Sigmoid colon (tissue), 7 donors: ENCODE results near the gene RGS7. TPM values are rescaled to one million over a fixed set of nuclear protein-coding genes. Genes with fewer than 3 reads are reported as not detected.

Source experiments
- DNase-seq: peaks from one replicate; pipeline ENCODE4 v3.0.0-alpha.2; 2019
- H3K27ac ChIP-seq, 4 donors: fragments of 200-600 bp; sonication (generic); one replicate each; pipeline ENCODE4 v1.5.1; 2016 to 2019; ENCODE audit warnings: mild to moderate bottlenecking in 1 of 4
- H3K27me3 ChIP-seq, 3 donors: fragments of 200-600 bp; sonication (generic); one replicate each; pipeline ENCODE4 v1.5.1; 2019; ENCODE audit warnings: mild to moderate bottlenecking in 1 of 3
- H3K36me3 ChIP-seq, 4 donors: fragments of 200-600 bp; sonication (generic); one replicate each; pipeline ENCODE4 v1.5.1; 2016 to 2019
- H3K4me1 ChIP-seq, 4 donors: fragments of 200-600 bp; sonication (generic); one replicate each; pipeline ENCODE4 v1.5.1; 2017 to 2019
- H3K4me3 ChIP-seq, 4 donors: fragments of 200-600 bp; sonication (generic); one replicate each; pipeline ENCODE4 v1.5.1; 2017 to 2019; ENCODE audit warnings: mild to moderate bottlenecking in 2 of 4, moderate library complexity in 1 of 4
- H3K9me3 ChIP-seq, 4 donors: fragments of 200-600 bp in 3 of 4; sonication (generic) in 3 of 4; one replicate each; pipeline versions ENCODE4 v1.5.1 to v1.6.1; 2013 to 2019
- EP300 ChIP-seq, 4 donors: sonication (generic); formaldehyde crosslinking; IDR thresholded peaks; one replicate each; pipeline ENCODE4 v1.6.1; 2017; ENCODE audit warnings: antibody characterized with exemption in 4 of 4
- POLR2A ChIP-seq, 2 donors: fragments of 450-650 bp; IDR thresholded peaks; one replicate each; pipeline ENCODE4 v1.6.1; 2016; ENCODE audit warnings: antibody characterized with exemption in 2 of 2, mild to moderate bottlenecking in 2 of 2, moderate library complexity in 2 of 2
- POLR2AphosphoS5 ChIP-seq, 4 donors: sonication (generic); formaldehyde crosslinking; IDR thresholded peaks; one replicate each; pipeline ENCODE4 v1.6.1; 2017; ENCODE audit warnings: antibody characterized with exemption in 4 of 4
- WGBS, 2 donors: extraction: QIAGEN DNeasy Blood & Tissue Kit; methylation state at CpG; one replicate each; pipeline ENCODE4 v1.1.7; 2013; 5-methylcytosine and 5-hydroxymethylcytosine counted together
- intact Hi-C: fragments of 100-400 bp; cut with DNase I; formaldehyde crosslinking; loops from one replicate; pipeline ENCODE4 v1.15.1; 2023
- polyA plus RNA-seq, 3 donors: library from polyadenylated mRNA; stranded (reverse); fragments of 200-250 nt; gene quantifications; one replicate each; pipeline ENCODE4 v1.2.3, GENCODE V29; 2013
- total RNA-seq, 4 donors: library from RNA; depleted of rRNA; stranded (reverse); fragments of >200 nt; gene quantifications; one replicate each; pipeline ENCODE4 v1.1.0, GENCODE V29; 2016
- TF ChIP-seq, protein P1 (sequence below), 4 experiments: fragments of 450-650 bp in 3 of 4; fragments of 200-600 bp in 1 of 4; IDR thresholded peaks; one replicate each; pipeline ENCODE4 v1.5.1; 2016 to 2019; ENCODE audit warnings: antibody characterized with exemption in 4 of 4, mild to moderate bottlenecking in 3 of 4, moderate library complexity in 2 of 4
- donor health status: healthy with polysubstance abuse.
- donor health status: Bipolar disorder and iron deficiency.
- donor health status: healthy.

Gene RGS7
- total and polyA plus RNA-seq, 7 donors, result 0.10 to 1.8 (median 0.33) TPM; not detected in 4

GRCh38 chr1:241212628-241213027, 144.4 kb downstream of the RGS7 start:
- WGBS, 2 donors, result 64 to 83% methylated on average over 6 of the region's 6 CpGs
- DNase-seq, result no peak
- H3K9me3 ChIP-seq, result peaks cover 0 to 7% (median 0%) of the 10 kb centered on the region in 4 donors
- H3K36me3 ChIP-seq, result no peaks in the 10 kb centered on the region
- no peaks in the 10 kb centered on the region for H3K4me1 ChIP-seq
- no peaks in the 10 kb centered on the region for H3K27me3 ChIP-seq
- no peak overlapping the region for H3K27ac ChIP-seq
- intact Hi-C loops, result no loop called here
- no peak overlapping the region for H3K4me3 ChIP-seq
- no peak for TF ChIP-seq POLR2AphosphoS5 (IDR thresholded peaks at IDR 0.05)
- no peak for TF ChIP-seq EP300 (IDR thresholded peaks at IDR 0.05)
- no peak for TF ChIP-seq POLR2A (IDR thresholded peaks at IDR 0.05)
- TF ChIP-seq, protein P1, sequence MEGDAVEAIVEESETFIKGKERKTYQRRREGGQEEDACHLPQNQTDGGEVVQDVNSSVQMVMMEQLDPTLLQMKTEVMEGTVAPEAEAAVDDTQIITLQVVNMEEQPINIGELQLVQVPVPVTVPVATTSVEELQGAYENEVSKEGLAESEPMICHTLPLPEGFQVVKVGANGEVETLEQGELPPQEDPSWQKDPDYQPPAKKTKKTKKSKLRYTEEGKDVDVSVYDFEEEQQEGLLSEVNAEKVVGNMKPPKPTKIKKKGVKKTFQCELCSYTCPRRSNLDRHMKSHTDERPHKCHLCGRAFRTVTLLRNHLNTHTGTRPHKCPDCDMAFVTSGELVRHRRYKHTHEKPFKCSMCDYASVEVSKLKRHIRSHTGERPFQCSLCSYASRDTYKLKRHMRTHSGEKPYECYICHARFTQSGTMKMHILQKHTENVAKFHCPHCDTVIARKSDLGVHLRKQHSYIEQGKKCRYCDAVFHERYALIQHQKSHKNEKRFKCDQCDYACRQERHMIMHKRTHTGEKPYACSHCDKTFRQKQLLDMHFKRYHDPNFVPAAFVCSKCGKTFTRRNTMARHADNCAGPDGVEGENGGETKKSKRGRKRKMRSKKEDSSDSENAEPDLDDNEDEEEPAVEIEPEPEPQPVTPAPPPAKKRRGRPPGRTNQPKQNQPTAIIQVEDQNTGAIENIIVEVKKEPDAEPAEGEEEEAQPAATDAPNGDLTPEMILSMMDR (IDR thresholded peaks at IDR 0.05), result no peak

GRCh38 chr1:241208910-241209379, 148.1 kb downstream of the RGS7 start:
- Histone ChIP-seq H3K4me1 (no peaks in the 10 kb centered on the region), H3K36me3 (no peaks in the 10 kb centered on the region), H3K27ac (no peak overlapping the region), H3K4me3 (no peak overlapping the region), H3K27me3 (no peaks in the 10 kb centered on the region), H3K9me3 (no peaks in the 10 kb centered on the region)
- intact Hi-C loops, result no loop called here
- no peak for TF ChIP-seq POLR2A (IDR thresholded peaks at IDR 0.05)
- TF ChIP-seq POLR2AphosphoS5 (IDR thresholded peaks at IDR 0.05), result no peak
- TF ChIP-seq EP300 (IDR thresholded peaks at IDR 0.05), result no peak
- TF ChIP-seq, protein P1 (IDR thresholded peaks at IDR 0.05), result no peak
- 61 to 81% methylated on average over 7 of the region's 7 CpGs for WGBS, 2 donors
- DNase-seq, result no peak

GRCh38 chr1:241203817-241204216, 153.2 kb downstream of the RGS7 start:
- H3K9me3 ChIP-seq, result no peaks in the 10 kb centered on the region
- WGBS, 2 donors, result 16 to 58% methylated on average over 1 of the region's 1 CpG
- DNase-seq, result no peak
- H3K36me3 ChIP-seq, result no peaks in the 10 kb centered on the region
- TF ChIP-seq POLR2A (IDR thresholded peaks at IDR 0.05), result no peak
- TF ChIP-seq EP300 (IDR thresholded peaks at IDR 0.05), result no peak
- no peak for TF ChIP-seq POLR2AphosphoS5 (IDR thresholded peaks at IDR 0.05)
- TF ChIP-seq, protein P1 (IDR thresholded peaks at IDR 0.05), result no peak
- no peaks in the 10 kb centered on the region for H3K4me1 ChIP-seq
- H3K27ac ChIP-seq, result no peak overlapping the region
- H3K27me3 ChIP-seq, result no peaks in the 10 kb centered on the region
- intact Hi-C loops, result no loop called here
- H3K4me3 ChIP-seq, result no peak overlapping the region

DNA sequence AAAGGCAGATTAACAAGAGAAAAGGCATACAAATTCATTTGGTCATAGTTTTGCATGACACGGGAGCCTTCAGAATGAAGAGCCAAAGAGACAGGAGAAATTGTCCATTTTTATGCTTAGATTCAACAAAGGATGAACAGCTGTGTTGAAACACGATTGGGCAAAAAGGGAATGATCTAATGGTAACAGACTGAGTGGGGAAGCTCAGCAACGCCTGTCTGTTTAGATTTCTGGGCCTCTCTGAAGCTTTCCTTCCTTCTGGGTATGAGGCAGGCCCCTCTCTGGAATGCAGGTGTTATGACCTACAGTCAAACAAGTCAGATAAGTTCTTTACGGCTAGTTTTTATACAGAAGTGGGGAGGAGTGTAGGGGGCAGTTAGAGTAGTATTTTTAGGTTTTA, 154.6 kb downstream of the RGS7 start:
- 12 to 20% methylated on average over 4 of the region's 4 CpGs for WGBS, 2 donors

More for the DNA sequence above, 154.6 kb downstream of the RGS7 start:
- no peaks in the 10 kb centered on the region for H3K4me1 ChIP-seq
- intact Hi-C loops, result no loop called here
- no peaks in the 10 kb centered on the region for H3K27me3 ChIP-seq
- TF ChIP-seq, protein P1 (IDR thresholded peaks at IDR 0.05), result no peak
- TF ChIP-seq EP300 (IDR thresholded peaks at IDR 0.05), result no peak
- no peak for TF ChIP-seq POLR2A (IDR thresholded peaks at IDR 0.05)
- TF ChIP-seq POLR2AphosphoS5 (IDR thresholded peaks at IDR 0.05), result no peak
- no peaks in the 10 kb centered on the region for H3K9me3 ChIP-seq
- DNase-seq, result no peak
- H3K36me3 ChIP-seq, result no peaks in the 10 kb centered on the region
- no peak overlapping the region for H3K4me3 ChIP-seq
- H3K27ac ChIP-seq, result no peak overlapping the region
